Fibroblast of mammary gland (primary cell): Measurements from ENCODE around the gene LCE3C.

Source experiments
- DNase-seq: peaks from one replicate; pipeline ENCODE4 v3.0.0-alpha.2; 2010; ENCODE audit warnings: low read depth
- H3K4me3 ChIP-seq: 2 replicates; pipeline ENCODE4 v1.5.1; 2011; ENCODE audit warnings: low read depth, mild to moderate bottlenecking, low read length, moderate library complexity; ENCODE audit not compliant: control insufficient read depth
- CTCF ChIP-seq: conservative IDR thresholded peaks from 2 replicates; pipeline ENCODE4 v1.5.1; 2011; ENCODE audit warnings: low read depth, low read length, inconsistent platforms; ENCODE audit not compliant: control insufficient read depth, insufficient read depth

LCE3C gene

GRCh38 chr1:152582647-152583046, 17.4 kb upstream of the LCE3C start:
- H3K4me3 ChIP-seq: no peak overlapping the region
- DNase-seq: peak; percentile 67
- no peak for TF ChIP-seq CTCF

DNA sequence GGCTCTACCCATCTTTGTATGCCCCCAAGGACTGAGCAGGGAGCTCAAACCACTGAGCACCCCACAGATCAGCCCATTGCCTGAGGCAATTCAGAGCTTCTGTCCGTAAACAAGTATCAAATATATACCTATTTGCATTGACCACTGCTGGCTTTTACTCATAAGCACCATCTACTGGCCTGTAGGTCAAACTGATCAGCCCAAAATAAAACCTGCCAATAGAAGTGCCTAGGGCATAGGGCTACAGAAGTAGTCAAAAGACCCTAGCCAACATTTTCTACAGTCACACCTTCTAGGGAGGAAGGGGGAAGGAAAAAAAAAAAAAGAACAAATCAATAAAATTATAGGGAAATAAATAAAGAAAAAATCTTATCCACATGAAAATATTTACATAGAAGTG, 14.4 kb upstream of the LCE3C start:
- TF ChIP-seq CTCF: peak; percentile 25
- DNase-seq: no peak

GRCh38 chr1:152596986-152597385, 3.0 kb upstream of the LCE3C start:
- no peak for DNase-seq
- no peak overlapping the region for H3K4me3 ChIP-seq
- TF ChIP-seq CTCF: no peak

More for the DNA sequence above, 14.4 kb upstream of the LCE3C start:
- H3K4me3 ChIP-seq: no peak overlapping the region

GRCh38 chr1:152613511-152613910, 13.5 kb downstream of the LCE3C start, which contains the start of gene LCE3B:
Gene LCE3B (plus strand): TSS chr1:152613811. CDS start chr1:152613811, 0 bp downstream.
- H3K4me3 ChIP-seq: no peak within 1 kb of the TSS
- DNase-seq: no peak
- no peak for TF ChIP-seq CTCF

DNA sequence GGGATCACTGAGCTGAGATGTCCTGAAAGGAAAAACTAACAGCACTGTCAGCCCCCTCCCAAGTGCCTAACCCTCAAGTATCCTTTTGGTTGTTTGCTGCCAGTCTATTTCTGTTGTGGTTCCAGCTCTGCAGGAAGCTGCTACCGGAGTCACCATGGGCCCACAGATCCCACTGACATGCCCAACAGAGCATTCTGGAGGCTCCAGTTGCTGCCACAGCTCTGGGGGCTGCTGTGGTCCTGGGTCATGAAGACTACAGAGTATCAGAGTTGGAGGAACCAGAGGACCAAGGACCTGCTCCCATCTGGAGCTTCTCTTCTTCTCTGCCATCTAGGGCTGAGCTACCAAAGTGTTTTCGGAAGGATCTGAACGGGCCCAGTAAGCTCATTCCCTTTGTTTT, 22.0 kb downstream of the LCE3C start:
- no peak overlapping the region for H3K4me3 ChIP-seq
- no peak for TF ChIP-seq CTCF
- DNase-seq: no peak

DNA sequence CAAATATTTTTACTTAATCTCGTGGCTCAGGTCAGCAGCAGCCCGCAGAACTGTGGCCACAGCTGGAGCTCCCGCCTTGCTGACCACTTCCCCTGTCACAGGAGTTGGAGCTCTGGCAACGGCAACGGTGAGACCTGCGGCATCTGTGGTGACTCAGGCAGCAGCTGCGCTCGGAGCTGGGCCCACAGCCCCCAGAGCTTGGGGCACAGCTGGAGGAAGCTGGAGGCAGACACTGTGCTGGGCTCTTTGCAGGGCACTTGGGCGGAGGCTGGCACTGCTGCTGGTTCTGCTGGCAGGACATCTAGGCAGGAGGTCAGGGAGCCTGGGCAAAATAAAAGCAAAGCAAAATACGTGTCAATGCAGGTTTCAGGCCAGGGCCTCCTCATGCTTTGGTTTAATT, 22.8 kb downstream of the LCE3C start, which contains the start of gene LCE3A:
Gene LCE3A, minus strand, starts transcription at position 301 of the 400 bp plus-strand sequence. Its CDS starts 0 bp downstream, at position 301.
- H3K4me3 ChIP-seq: no peak within 1 kb of the TSS
- no peak for DNase-seq
- no peak for TF ChIP-seq CTCF
